ACHN (cell line): ENCODE results near the gene UMAD1.

Experiments used
- DNase-seq: peaks from one replicate; pipeline ENCODE4 v3.0.0-alpha.2; 2015
- in situ Hi-C: cut with HindIII; loops from 2 replicates; pipeline ENCODE4 v1.10.0; 2017; ENCODE audit warnings: low sequenced_read_pairs, low pct_ligation_motif_present, low pct_unique_long_range_greater_than_20kb

UMAD1 gene

DNA sequence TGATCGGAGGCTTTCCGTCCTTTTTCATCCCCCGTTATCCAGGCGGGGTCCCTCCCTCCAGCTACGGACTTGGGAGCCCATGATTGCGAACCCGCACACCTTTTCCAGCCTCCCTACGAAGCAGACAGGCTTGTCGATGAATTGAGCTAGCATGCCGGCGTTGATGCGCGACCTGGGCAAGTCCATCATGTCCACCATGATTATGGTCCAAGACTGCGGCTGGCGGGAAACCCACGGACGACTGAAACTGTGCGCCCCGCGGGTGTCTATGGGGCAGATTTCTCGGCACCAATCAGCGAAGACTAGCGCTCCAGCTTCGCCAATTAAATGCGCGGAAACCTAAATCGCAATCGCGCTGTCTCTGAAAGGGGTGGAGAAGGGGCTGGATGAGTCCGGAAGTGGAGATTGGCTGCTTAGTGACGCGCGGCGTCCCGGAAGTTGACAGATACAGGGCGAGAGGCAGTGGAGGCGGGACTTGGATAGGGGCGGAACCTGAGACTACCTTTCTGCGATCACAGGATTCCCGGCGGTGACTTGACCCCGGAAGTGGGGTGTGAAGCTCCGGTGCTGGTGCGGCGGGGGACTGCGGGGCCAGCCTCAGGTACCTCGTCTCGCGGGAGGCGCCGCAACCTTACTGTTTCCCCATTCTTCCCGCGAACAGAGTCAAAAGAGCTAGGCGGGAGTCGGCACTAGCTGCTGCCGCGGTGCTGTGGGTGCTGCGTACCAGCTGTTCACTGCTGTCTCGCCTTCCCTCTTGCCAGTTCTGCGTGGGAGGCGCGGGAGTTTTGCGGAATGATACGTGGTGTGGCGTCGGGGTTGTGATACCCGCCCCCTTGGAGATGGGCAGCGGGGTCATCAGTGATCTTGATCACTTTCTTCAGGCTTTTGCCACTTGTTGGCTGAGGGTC lies at the start of gene UMAD1:
Gene UMAD1, plus strand, starts transcription at position 532 of the 908 bp plus-strand sequence. CDS start 32,620 bp downstream, outside the sequence.
- peak; percentile 100 for DNase-seq
- in situ Hi-C loops = loop anchor here (25.0 kb wide), 1 partner anchor 572 kb away; no protein-coding TSS in a partner anchor

DNA sequence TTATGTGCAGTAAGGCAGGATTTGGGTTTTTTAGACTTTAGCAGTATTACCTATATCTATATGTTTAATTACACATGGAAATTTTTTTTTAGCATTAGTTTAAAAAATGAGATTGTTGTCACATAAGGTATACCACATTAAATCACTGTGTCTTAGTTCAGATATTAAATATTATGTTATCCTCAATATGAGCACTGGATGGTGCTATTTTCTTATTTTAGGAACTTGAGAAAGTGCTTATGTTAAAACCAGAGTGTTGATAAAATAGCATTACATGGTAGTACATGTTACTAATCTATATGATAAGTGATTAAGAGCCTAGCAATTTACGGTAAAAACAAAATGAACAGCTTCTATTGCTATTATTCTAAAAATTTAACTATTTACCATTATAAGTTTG lies 45.1 kb upstream of the UMAD1 start:
- in situ Hi-C loops = no loop called here
- peak; percentile 71 for DNase-seq

DNA sequence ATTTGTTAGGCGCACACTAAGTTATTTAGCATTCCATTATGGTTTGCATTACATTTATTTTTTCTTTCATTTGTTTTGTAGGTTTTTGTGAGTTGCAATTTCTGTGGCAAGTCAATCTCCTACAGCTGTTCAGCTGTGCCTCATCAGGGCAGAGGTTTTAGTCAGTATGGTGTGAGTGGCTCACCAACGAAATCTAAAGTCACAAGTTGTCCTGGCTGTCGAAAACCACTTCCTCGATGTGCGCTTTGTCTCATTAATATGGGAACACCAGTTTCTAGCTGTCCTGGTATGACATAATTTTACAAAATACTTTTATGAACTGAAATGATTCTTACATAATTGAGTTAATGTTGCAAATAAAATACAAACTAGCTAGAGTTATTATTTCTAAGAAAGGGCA lies 44.4 kb upstream of the UMAD1 start:
- no peak for DNase-seq
- in situ Hi-C loops = no loop called here

DNA sequence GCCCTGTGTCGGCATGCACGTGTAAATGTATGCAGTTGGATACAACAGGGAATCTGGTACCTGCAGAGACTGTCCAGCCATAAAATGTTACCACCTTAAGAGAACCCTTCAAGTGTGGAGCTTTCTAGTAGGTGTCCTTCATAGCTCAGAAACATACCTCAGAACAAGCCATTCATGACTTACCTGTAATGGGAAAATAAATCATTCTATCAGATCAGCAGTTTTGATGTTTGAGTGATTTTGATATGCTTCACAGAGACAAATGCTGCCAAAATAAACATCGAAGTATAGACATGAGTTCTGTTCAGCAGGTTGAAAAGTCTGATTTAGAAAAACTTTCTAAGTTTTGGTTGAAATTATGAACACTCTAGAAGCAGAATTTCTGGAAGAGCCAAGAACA lies 33.5 kb upstream of the UMAD1 start:
- no peak for DNase-seq
- in situ Hi-C loops = no loop called here

DNA sequence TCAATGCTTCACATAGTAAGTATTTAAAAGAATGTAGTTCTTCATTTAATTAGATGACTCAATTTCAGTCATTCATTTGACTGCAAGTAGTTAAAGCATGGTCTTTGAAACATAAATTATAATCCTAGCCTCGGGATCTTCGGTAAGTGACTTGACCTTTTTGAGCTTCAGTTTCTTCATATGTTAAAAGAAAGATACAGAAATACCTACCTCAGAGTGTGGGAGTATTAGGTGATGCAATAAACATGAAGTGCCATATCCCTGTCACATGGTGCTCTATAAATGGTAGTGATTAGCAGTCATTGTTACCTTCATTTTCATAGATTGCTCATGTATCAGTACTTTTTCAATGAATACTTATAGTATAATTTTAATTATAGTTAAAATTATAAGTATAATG lies 31.2 kb upstream of the UMAD1 start:
- DNase-seq = no peak
- in situ Hi-C loops = no loop called here

DNA sequence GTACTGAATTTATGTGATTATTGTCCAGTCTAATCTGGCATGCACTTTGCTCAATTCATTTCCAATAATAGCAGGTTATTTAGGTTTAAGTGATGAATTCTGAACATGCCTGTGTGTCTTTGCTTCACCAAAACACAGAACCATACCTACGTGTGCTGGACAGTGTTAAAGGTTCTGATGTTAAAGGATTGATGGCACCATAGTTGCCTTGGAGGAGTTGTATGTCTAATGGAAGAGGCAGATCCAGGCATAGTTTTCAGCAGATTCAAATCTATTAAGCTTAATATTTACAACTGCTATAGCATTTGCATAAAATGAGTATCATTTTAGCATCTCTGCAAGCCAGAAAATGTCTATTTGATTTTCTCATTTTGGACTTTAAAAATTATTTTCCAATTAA lies 28.0 kb upstream of the UMAD1 start:
- in situ Hi-C loops = no loop called here
- no peak for DNase-seq

DNA sequence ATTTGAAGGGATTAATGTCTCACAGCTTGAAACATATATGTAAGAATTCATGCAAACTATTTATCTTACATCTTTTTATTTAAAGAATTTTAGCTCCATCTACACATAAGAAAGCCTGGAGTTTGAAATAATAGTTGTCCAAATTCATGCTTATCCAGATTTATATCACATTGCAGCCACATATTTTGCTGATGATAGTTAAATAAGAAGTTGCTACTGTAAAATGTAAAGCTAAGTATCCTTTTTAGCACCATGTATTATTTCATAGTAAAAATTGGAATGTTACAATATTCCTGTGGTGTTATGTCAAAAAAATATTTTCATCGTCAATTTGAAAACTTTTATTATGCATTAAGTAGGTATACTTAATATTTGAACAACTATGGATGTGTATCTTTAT lies 27.3 kb upstream of the UMAD1 start:
- in situ Hi-C loops = no loop called here
- DNase-seq = no peak

DNA sequence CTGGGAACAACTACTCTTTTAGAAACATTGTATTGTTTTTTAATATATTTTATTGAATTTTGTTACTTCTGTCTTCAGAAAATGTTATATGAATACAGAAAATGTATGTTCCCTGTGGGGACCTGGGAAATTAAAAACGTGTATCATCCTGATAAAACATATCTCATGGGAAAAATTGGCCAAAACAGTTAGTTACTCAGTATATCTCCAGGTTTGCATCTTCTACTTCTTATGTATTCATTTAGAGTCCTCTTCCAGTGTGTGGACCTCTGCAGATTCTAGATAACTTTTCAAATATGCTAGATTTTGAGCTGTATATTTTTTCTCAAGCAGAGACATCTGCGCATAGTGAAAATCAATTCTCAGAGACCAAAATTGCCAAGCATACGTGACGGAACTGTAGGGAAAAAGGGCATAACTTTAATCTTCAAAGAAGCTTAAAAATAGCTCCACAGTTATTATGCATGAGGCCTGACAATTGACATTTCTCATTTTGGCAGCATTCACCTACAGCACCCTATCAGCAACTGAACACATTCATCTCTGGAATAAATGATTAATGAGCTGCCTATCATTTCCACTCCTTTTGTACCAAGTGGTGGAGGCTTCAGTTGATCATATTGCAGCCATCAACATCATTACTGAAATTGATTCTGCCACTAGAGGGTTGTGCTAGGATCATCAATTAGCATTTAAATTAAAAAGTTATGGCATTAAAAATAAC lies 26.4 kb upstream of the UMAD1 start:
- in situ Hi-C loops = no loop called here
- no peak for DNase-seq

DNA sequence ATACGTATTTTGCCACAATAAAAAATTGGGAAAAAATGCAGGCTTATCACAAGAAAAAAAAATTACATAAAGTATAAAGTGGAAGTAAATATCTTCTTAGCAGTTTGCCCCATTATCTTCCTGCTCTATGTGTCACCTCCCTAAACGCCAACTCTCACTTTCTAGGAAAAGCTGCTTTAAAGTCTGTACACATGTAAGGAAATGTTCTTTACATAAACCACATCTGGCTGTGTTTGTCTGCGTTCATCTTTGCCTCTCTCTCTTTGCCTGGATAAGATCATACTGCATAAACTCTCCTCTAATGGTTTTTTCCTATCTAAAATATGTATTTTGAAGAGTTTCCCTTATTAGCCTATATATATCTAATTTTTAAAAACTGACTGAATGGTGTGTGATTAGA lies 23.0 kb upstream of the UMAD1 start:
- in situ Hi-C loops = no loop called here
- no peak for DNase-seq

DNA sequence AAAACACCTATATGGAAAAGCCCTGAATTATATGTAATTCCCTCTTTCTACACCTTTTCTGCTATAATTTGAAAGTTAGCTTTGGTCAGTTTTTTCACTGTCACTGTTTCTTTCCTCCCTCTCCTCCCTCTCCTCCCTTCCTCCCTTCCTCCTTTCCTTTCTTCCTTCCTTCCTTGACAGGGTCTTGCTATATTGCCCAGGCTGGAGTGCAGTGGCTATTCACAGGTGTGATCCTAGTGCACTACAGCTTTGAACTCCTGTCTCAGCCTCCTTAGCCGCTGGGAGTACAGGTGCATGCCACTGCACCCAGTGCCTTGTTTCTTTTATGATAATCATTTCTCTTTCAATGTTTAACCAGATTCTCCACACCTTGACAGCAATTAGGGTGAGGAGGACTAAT lies 22.1 kb upstream of the UMAD1 start:
- in situ Hi-C loops = no loop called here
- no peak for DNase-seq

DNA sequence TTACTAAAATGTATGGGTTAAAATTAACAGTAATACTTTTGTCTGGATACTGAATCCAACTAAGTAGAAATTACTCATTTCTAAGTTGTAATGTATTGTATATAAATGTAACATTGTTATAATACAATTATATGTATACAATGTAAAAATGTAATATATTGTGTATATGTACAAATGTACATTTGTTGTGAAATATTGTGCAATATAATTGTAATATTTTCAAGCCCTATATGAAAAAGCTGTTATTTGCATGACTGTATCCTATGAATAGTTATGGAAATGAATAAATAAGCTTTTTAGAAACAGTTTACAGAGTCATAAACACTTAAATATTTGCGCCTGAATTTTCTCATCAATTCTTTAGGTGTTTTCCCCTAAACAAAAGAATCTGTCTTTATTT lies 20.3 kb upstream of the UMAD1 start:
- no peak for DNase-seq
- in situ Hi-C loops = no loop called here

DNA sequence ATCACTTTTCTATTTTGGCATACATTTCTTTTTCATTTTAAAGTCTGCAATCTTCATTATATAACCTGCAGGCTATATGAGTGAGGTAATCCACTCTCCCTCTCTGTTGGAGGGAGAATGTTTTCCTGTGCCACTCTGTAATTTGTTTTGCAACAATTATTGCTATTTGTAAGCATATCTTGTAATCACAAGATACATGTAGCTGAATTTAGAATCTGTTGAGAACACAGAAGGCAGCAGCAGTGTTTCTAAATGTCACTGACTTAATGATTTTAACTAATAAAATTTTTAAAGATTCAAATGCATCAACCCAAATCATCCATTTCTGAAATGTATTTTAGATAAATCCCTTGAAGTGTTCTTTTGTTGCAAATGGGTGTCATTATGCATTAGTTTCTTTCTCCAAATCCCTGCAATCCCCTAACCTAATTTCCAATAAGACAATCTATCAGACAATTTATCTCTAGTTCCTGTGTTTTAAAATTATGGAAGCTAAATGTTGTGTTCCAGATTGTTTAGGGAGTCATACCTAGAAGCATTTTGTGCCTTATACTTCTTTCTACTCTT lies 19.8 kb upstream of the UMAD1 start:
- in situ Hi-C loops = no loop called here
- no peak for DNase-seq

DNA sequence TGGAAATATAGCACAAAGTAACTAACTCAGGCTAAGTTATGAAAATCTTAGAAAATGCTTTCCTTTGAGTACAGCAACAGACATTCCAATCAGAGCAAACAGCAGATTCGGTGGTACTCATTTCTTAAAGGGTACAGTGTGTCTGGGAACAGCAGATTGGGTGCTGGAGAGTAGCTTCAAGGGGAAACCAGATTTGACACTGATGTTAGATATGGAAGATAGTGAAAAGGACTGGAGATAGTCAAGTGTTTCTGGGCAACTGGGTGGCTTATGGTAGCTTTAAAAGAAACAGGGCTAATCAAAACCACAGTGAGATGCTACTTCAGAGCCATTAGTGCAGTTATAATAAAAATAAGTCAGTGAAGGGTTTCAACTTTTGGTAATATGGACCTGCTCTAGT lies 12.1 kb upstream of the UMAD1 start:
- in situ Hi-C loops = loop anchor here (25.0 kb wide), 1 partner anchor 584 kb away; no protein-coding TSS in a partner anchor

DNA sequence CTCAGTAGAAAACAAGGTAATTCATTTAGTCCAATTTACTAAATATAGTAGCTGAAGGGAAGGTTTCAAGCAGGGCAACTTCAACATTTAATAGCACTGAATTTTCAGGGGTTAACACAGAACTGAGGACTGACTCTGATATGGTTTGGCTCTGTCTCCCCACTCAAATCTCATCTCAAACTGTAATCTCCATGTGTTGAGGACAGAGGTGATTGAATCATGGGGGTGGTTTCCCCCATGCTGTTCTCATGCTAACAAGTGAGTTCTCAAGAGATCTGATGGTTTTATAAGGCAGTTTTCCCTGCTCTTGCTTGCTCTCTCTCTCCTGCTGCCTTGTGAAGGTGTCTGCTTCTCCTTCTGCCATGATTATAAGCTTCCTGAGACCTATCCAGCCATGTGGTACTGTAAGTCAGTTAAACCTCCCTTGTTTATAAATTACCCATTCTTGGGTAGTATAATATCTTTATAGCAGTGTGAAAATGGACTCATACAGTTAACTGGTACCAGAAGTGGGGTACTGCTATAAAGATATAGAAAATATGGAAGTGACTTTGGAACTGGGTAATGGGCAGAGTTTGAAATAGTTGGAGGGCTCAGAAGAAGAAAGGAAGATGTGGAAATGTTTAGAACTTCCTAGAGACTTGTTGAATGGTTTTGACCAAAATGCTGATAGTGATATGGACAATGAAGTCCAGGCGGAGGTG lies 9.8 kb upstream of the UMAD1 start:
- in situ Hi-C loops = loop anchor here (25.0 kb wide), 1 partner anchor 582 kb away; no protein-coding TSS in a partner anchor
- DNase-seq = no peak

More for the DNA sequence above, 12.1 kb upstream of the UMAD1 start:
- DNase-seq = no peak

DNA sequence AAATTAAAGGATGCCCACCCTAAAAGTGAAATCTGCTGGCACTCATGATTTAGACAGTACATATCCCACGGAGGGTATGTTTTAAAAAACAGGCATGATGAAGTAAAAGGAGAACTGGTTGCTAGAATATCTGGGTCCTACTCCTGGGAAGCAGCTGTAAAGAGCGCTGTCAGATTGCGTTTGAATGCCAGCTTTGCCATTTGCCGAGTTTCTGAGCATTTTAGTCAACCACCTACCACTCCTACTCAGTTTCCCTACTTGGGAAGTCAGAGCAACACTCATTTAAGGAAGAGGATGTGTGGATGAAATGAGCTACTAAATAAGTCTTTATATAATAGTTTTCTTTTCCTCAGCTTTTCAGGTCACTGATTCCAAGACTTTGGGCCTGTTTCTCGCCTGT lies 1.1 kb upstream of the UMAD1 start:
- DNase-seq = peak; percentile 35
- in situ Hi-C loops = loop anchor here (25.0 kb wide), 1 partner anchor 573 kb away; no protein-coding TSS in a partner anchor

DNA sequence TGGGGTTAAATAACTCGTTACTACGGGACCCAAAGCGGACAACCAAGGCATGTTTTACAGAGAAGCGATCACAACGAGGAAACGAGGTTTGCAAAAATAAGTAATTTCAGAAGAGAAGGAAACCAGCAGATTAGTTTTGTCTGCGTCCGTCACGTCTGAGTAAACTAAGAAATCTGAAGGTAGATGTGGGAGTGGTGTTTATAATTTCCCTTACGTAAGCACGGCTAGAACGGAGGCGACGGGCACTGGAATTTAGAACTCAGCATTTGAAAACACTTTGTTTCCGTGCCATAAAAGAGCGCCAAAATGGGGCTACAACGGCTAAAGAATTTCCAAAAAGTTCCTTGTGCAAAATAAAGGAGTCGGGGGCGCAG lies 718 bp upstream of the UMAD1 start:
- DNase-seq = peak; percentile 55
- in situ Hi-C loops = loop anchor here (25.0 kb wide), 1 partner anchor 572 kb away; no protein-coding TSS in a partner anchor

DNA sequence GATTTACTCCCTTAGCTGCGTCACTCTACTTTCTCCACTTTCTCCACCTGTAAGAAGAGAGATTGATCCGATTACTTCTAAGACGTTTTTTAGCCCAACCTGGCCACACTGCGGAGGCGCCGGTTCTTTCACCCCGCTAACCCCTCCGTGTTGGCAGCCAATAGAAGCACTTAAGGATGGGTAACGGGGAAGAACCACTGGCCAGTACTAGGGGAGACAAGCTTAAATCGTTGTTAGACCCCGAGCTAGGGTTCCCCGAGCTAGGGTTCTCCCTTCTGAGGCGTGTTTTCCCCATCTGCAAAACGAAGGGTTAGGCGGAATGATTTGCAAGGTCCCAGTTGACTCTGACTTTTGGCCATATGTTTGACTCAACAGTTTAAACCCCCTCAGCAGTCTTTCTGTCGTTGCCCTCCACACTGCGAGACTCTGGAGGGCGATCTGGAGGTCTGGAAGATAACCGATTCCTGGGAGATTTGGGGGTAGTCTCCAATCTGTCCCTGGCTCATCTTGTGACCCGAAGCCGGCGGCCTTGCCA lies 644 bp downstream of the UMAD1 start:
- in situ Hi-C loops = loop anchor here (25.0 kb wide), 1 partner anchor 571 kb away; no protein-coding TSS in a partner anchor

DNA sequence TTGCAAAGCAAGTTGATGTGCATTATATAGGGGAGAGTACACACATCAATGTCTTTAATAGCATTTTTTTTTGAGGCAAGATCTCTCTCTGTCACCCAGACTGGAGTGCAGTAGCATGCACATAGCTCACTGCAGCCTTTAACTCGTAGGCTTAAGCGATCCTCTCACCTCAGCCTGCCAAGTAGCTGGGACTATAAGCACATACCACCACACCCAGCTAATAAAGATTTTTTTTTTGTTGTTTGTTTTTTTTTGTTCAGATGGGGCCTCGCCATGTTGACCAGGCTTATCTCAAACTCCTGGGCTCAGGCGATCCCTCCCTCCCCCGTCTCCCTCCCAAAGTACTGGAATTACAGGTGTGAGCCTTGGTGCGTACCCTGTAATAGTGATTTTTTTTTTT lies 1.5 kb downstream of the UMAD1 start:
- no peak for DNase-seq
- in situ Hi-C loops = loop anchor here (25.0 kb wide), 1 partner anchor 570 kb away; no protein-coding TSS in a partner anchor

More for the DNA sequence above, 644 bp downstream of the UMAD1 start:
- DNase-seq = no peak
